ENCODE measurements around the gene KIF2C. TPM values are rescaled to one million over a fixed set of nuclear protein-coding genes. Genes with fewer than 3 reads are reported as not detected.

The KIF2C gene
- total and polyA plus RNA-seq, 9 of the 15 experiments (the other 6 are each of a cell fraction or from before 2014, with no cell fraction given) = 84.9 to 226 (median 169) TPM

GRCh38 chr1:44807364-44808062 is 67.9 kb downstream of the KIF2C start (continued):
- TF ChIP-seq ZNF274 (IDR thresholded peaks at IDR 0.05; ENCODE audit: borderline replicate concordance, low read depth, low read length) (no peak), TCF15 (CRISPR knock-in tag; IDR thresholded peaks at IDR 0.05) (no peak), POLR2H (tag; IDR thresholded peaks at IDR 0.05; ENCODE audit: low read depth) (peak; percentile 91), WHSC1 (IDR thresholded peaks at IDR 0.05; ENCODE audit: low read length) (peak; percentile 85), KDM4B (IDR thresholded peaks at IDR 0.05; ENCODE audit: borderline replicate concordance in 2 of 2, low read depth in 1 of 2) (peak in 1 of 2 experiments; percentile 79; a peak in 1 of 4 replicates), TSHZ1 (CRISPR knock-in tag; IDR thresholded peaks at IDR 0.05) (peak; percentile 66), ZNF212 (CRISPR knock-in tag; IDR thresholded peaks at IDR 0.05) (no peak), ZC3H11A (IDR thresholded peaks at IDR 0.05; ENCODE audit: low read depth, low read length) (no peak), ZHX1 (conservative IDR thresholded peaks at IDR 0.05; ENCODE audit: low read length) (no peak), MITF (IDR thresholded peaks at IDR 0.05) (peak; percentile 19), ZNF764 (CRISPR knock-in tag; IDR thresholded peaks at IDR 0.05; ENCODE audit: low read depth) (no peak), ZNF561 (CRISPR knock-in tag; conservative IDR thresholded peaks at IDR 0.05) (no peak), NR2F6 (CRISPR knock-in tag; IDR thresholded peaks at IDR 0.05) (no peak), FIP1L1 (IDR thresholded peaks at IDR 0.05; ENCODE audit: low read depth, low read length, poor library complexity, severe bottlenecking) (no peak), ADNP (tag; IDR thresholded peaks at IDR 0.05) (no peak), OTX1 (CRISPR knock-in tag; IDR thresholded peaks at IDR 0.05) (no peak; the same call in 1 of the 2 replicates), RBM25 (IDR thresholded peaks at IDR 0.05; ENCODE audit: low read depth, low read length, severe bottlenecking) (no peak), KAT8 (IDR thresholded peaks at IDR 0.05; ENCODE audit: low read depth) (no peak)

All from K562 (cell line).